Peyer's patch (tissue), 4 donors: ENCODE measurements around the gene PAPSS1.

ENCODE experiments used
- POLR2A ChIP-seq, 2 donors: fragments of 450-650 bp; IDR thresholded peaks; one replicate each; pipeline ENCODE4 v1.5.1; 2017; ENCODE audit warnings: antibody characterized with exemption in 2 of 2, mild to moderate bottlenecking in 2 of 2, moderate library complexity in 2 of 2
- TF ChIP-seq, protein P1 (sequence below), 6 experiments: fragments of 450-650 bp in 4 of 6; fragments of 200-600 bp in 2 of 6; sonication (generic) in 1 of 6; IDR thresholded peaks; one replicate each; pipeline ENCODE4 v1.5.1; 2017 to 2019; ENCODE audit warnings: antibody characterized with exemption in 6 of 6, mild to moderate bottlenecking in 3 of 6, moderate library complexity in 1 of 6

DNA sequence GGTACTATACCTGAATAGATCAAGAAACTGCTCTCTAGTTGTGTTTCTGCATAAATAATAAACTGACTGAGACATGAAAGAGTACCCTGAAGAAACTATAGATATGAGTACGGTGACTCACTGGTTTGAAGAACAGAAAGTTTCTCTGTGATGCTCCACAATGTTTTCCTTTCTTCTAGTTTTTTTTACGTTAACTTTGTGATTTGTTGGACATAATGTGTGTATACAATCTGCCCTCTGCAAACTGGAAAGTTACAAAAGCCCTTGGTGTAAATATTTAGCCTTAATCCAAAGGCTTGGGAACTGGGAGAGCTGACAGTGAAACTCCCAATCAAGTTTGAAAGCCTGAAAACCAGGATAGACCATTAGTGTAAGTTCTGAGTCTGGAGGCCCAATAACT, 31.6 kb upstream of the PAPSS1 start:
- TF ChIP-seq, protein P1, sequence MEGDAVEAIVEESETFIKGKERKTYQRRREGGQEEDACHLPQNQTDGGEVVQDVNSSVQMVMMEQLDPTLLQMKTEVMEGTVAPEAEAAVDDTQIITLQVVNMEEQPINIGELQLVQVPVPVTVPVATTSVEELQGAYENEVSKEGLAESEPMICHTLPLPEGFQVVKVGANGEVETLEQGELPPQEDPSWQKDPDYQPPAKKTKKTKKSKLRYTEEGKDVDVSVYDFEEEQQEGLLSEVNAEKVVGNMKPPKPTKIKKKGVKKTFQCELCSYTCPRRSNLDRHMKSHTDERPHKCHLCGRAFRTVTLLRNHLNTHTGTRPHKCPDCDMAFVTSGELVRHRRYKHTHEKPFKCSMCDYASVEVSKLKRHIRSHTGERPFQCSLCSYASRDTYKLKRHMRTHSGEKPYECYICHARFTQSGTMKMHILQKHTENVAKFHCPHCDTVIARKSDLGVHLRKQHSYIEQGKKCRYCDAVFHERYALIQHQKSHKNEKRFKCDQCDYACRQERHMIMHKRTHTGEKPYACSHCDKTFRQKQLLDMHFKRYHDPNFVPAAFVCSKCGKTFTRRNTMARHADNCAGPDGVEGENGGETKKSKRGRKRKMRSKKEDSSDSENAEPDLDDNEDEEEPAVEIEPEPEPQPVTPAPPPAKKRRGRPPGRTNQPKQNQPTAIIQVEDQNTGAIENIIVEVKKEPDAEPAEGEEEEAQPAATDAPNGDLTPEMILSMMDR (IDR thresholded peaks at IDR 0.05), result no peak
- TF ChIP-seq POLR2A (IDR thresholded peaks at IDR 0.05), result no peak
